ENCODE data around the gene MYCBPAP. TPM values are rescaled to one million over a fixed set of nuclear protein-coding genes. Genes with fewer than 3 reads are reported as not detected.

Gene MYCBPAP
- total RNA-seq, 1 donor from 2014 or later = 1.3 TPM

DNA sequence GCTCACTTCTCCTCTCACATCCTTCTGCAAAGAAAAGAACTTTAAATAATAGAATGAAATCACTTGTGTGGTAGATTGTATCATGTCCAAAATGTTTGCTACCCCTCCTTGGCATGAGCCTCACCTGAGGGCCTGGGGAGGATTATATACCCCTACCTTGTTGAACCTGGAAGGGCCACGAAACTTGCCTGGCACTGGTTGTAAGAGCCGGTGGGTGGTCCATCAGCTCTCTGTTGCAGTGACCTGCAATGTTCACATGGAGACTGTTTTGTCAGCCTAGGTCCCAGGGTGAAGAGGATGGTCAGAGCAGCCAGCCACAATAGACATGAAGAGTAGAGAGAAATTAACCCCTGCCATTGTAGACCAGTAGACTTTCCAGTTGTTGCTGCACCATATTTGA lies 19.4 kb upstream of the MYCBPAP start:
- TF ChIP-seq, protein P1, sequence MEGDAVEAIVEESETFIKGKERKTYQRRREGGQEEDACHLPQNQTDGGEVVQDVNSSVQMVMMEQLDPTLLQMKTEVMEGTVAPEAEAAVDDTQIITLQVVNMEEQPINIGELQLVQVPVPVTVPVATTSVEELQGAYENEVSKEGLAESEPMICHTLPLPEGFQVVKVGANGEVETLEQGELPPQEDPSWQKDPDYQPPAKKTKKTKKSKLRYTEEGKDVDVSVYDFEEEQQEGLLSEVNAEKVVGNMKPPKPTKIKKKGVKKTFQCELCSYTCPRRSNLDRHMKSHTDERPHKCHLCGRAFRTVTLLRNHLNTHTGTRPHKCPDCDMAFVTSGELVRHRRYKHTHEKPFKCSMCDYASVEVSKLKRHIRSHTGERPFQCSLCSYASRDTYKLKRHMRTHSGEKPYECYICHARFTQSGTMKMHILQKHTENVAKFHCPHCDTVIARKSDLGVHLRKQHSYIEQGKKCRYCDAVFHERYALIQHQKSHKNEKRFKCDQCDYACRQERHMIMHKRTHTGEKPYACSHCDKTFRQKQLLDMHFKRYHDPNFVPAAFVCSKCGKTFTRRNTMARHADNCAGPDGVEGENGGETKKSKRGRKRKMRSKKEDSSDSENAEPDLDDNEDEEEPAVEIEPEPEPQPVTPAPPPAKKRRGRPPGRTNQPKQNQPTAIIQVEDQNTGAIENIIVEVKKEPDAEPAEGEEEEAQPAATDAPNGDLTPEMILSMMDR (IDR thresholded peaks at IDR 0.05) = no peak
- Histone ChIP-seq H3K36me3 (peaks cover 19% of the 10 kb centered on the region), H3K4me1 (no peaks in the 10 kb centered on the region), H3K27ac (no peak overlapping the region), H3K4me3 (no peak overlapping the region), H3K9me3 (no peaks in the 10 kb centered on the region), H3K27me3 (no peaks in the 10 kb centered on the region)
- no peak for DNase-seq
- ATAC-seq = no peak
- intact Hi-C loops (cut with DNase I) = no loop called here

DNA sequence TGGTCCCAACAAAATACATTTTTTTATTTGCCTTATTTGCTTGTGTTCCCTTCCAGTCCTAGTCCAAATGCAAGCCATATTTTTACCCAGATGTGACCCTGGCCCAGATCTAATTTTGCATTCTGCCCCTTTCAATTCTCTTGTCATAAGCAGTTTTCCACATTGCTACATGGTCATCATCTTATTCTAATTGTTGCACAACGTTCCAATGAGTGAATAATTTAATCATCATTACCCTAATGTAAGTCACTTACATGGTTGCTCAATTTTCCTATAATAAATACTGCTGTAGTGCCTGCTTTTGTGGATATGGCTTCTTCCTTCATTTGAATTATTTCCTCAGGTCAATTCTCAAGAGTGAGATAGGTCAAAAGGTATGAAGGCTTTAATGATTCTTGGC lies 16.7 kb upstream of the MYCBPAP start:
- Histone ChIP-seq H3K4me3 (no peak overlapping the region), H3K4me1 (no peaks in the 10 kb centered on the region), H3K36me3 (no peaks in the 10 kb centered on the region), H3K27me3 (no peaks in the 10 kb centered on the region), H3K9me3 (no peaks in the 10 kb centered on the region), H3K27ac (no peak overlapping the region)
- intact Hi-C loops (cut with DNase I) = no loop called here
- ATAC-seq (no peak), DNase-seq (no peak)
- TF ChIP-seq, protein P1 (IDR thresholded peaks at IDR 0.05) = no peak

DNA sequence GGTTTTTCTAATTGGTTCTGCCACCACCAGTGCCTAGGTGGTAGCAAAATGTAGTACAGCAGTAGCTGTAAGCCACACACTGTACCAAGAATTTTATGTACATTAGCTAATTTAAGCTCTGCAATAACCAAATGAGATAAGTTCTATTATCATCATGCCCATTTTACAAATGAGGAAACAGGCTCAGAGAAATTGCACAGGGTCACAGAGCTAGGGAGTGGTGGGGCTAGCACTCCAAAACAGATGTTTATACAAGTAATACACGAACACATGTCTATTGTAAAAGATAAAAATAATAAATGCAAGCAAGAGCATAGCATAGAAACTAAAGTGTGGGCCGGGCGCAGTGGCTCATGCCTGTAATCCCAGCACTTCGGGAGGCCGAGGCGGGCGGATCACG lies 16.0 kb upstream of the MYCBPAP start:
- ATAC-seq = no peak
- no peak overlapping the region for H3K27ac ChIP-seq
- H3K27me3 ChIP-seq = no peaks in the 10 kb centered on the region
- no peaks in the 10 kb centered on the region for H3K4me1 ChIP-seq
- DNase-seq = no peak
- no peaks in the 10 kb centered on the region for H3K36me3 ChIP-seq
- no peak overlapping the region for H3K4me3 ChIP-seq
- intact Hi-C loops (cut with DNase I) = no loop called here
- no peaks in the 10 kb centered on the region for H3K9me3 ChIP-seq
- TF ChIP-seq, protein P1 (IDR thresholded peaks at IDR 0.05) = no peak

DNA sequence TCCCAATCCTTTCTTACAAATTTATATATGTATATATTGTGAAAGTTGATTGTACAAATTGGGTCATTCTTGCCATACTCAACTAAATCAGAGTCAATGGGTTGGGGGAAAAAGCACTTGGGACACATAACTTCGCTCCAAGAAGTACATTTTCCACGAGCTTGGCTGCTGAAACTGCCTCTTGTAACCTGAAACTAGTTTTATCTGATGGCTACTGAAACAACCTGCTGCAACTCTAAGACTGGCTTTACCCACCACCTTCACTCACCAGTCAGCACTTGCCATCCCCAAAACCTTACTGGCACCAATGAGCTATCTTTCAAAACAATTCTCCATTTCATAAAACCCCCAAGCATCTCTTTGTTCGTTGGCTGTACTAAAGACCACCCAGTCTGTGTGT lies 14.5 kb upstream of the MYCBPAP start:
- intact Hi-C loops (cut with DNase I) = no loop called here

DNA sequence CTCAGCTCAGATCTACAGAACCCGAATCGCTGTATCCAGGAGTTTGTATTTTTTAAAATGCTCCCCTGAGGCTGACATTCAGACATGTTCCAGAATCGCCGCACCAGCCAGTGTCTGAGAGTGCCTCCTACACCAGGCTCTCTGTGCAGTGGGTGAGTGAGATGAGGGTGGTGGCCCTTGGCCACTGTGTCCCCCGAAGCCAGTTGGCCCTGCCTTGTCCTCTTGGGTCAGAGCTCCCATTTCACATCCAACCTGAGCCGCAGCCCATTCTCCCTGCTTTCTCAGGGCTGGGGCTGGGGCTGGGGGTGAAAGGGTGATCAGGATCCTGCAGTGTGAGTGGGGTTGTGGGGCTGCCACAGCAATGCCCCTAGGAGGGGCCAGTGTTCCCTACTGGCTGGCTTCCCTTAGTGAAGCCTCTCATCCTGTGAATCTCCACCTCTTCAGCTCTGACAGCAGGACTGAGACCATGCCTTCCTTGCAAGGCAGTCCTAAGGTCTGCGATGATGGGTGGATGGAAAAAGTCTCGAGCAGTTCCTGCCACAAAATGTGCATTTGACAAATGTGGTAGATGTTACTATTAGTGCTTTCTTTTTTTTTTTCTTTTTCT lies 12.9 kb upstream of the MYCBPAP start:
- Histone ChIP-seq H3K9me3 (no peaks in the 10 kb centered on the region), H3K27ac (no peak overlapping the region), H3K4me3 (no peak overlapping the region), H3K36me3 (no peaks in the 10 kb centered on the region), H3K4me1 (no peaks in the 10 kb centered on the region), H3K27me3 (no peaks in the 10 kb centered on the region)
- ATAC-seq (no peak), DNase-seq (no peak)
- TF ChIP-seq, protein P1 (IDR thresholded peaks at IDR 0.05) = no peak
- intact Hi-C loops (cut with DNase I) = no loop called here

More for the DNA sequence above, 14.5 kb upstream of the MYCBPAP start:
- Histone ChIP-seq H3K9me3 (no peaks in the 10 kb centered on the region), H3K27me3 (no peaks in the 10 kb centered on the region), H3K4me3 (no peak overlapping the region), H3K4me1 (no peaks in the 10 kb centered on the region), H3K27ac (no peak overlapping the region), H3K36me3 (no peaks in the 10 kb centered on the region)
- ATAC-seq (no peak), DNase-seq (no peak)
- TF ChIP-seq, protein P1 (IDR thresholded peaks at IDR 0.05) = no peak

DNA sequence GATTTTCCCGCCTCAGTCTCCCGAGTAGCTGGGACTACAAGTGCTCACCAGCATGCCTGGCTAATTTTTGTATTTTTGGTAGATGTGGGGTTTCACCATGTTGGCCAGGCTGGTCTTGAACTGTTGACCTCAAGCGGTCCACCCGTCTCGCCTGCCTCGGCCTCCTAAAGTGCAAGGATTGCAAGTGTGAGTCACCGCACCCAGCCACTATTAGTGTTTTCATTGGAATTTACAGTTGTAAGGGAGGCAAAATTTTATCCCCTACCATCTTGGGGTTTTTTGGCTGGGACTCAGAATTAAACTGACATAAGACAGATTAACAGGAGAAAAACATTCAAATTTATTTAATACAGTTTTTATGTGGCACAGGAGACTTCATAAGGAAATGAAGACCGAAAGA lies 12.3 kb upstream of the MYCBPAP start:
- TF ChIP-seq, protein P1 (IDR thresholded peaks at IDR 0.05) = no peak
- intact Hi-C loops (cut with DNase I) = no loop called here
- Histone ChIP-seq H3K27ac (no peak overlapping the region), H3K36me3 (no peaks in the 10 kb centered on the region), H3K27me3 (no peaks in the 10 kb centered on the region), H3K4me1 (no peaks in the 10 kb centered on the region), H3K9me3 (no peaks in the 10 kb centered on the region), H3K4me3 (no peak overlapping the region)
- ATAC-seq (no peak), DNase-seq (no peak)

Measured in upper lobe of right lung (tissue), 1 donor.